ENCODE results near the gene H2BK1. TPM values are rescaled to one million over a fixed set of nuclear protein-coding genes. Genes with fewer than 3 reads are reported as not detected.

Gene H2BK1
- total RNA-seq: not detected

DNA sequence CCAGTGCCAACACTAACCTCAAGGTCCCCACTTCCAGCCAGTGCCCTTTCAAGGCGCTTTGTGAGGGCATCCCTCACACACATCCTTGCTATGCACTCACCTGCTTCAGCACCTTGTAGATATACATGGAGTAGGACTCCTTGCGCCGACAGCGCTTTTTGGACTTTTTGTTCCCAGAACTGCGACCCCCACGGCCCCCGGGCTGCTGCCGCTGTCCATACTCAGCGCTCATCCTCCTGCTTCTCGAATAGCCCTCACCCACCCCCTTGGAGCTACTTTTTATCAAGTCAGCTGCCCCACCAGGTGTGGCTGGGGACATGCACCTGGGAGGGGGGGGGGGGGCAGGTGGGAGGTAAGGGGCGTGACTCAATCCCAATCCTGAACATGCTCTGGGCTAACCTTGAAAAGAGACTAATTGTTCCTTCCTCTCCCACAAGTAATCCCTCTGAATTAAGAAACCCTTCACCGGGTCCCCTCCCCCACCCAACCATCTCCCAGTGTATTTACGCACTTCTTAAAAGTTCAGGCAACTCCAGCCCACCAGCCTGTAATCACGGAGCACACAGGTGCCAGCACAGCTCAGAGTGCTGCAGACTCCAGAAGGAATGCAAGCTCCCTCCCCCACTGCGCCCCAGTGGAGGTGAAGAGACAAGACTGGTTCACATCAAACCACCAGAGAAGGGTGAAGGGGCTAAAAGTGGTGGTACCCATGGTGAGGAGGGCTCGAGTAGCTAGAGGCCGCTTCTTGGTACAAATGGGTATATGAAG, at the start of gene H2BK1:
H2BK1 (minus strand) TSS at position 402 of the 768 bp plus-strand sequence; CDS start at position 232, 170 bp downstream.
- H3K9me3 ChIP-seq: no peaks in the 10 kb centered on the region
- DNase-seq (ENCODE audit: extremely low spot score in 2 of 2): no peak
- no peaks in the 10 kb centered on the region for H3K27me3 ChIP-seq
- H3K36me3 ChIP-seq: peaks cover 0 to 23% of the 10 kb centered on the region in 2 donors
- intact Hi-C loops (cut with DNase I): no loop called here
- H3K4me3 ChIP-seq: no peak within 1 kb of the TSS
- no peak within 1 kb of the TSS for H3K27ac ChIP-seq
- no peaks in the 10 kb centered on the region for H3K4me1 ChIP-seq
- no peak for TF ChIP-seq POLR2A (IDR thresholded peaks at IDR 0.05)

DNA sequence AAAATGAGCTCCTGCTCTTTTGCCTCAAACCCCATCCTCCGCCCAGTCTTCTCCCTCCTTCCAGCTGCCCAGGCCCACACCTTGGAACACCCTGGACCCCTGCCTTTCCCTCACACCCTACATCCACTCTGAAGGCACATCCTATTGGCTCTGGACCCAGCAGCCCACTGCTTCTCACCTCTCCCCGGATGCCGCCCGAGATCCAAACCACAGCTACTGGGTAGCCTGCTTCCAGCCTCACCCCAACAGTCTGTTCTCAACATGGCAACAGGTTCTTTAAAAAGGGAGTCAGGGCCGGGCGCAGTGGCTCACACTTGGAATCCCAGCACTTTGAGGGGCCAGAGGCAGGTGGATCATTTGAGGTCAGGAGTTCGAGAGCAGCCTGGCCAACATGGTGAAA, 47.7 kb upstream of the H2BK1 start:
- no peak for DNase-seq (ENCODE audit: extremely low spot score in 2 of 2)
- peaks cover 14% of the 10 kb centered on the region for H3K4me1 ChIP-seq
- no peaks in the 10 kb centered on the region for H3K9me3 ChIP-seq
- no peaks in the 10 kb centered on the region for H3K36me3 ChIP-seq
- no peak overlapping the region for H3K4me3 ChIP-seq
- no peak for TF ChIP-seq POLR2A (IDR thresholded peaks at IDR 0.05)
- TF ChIP-seq, protein P1, sequence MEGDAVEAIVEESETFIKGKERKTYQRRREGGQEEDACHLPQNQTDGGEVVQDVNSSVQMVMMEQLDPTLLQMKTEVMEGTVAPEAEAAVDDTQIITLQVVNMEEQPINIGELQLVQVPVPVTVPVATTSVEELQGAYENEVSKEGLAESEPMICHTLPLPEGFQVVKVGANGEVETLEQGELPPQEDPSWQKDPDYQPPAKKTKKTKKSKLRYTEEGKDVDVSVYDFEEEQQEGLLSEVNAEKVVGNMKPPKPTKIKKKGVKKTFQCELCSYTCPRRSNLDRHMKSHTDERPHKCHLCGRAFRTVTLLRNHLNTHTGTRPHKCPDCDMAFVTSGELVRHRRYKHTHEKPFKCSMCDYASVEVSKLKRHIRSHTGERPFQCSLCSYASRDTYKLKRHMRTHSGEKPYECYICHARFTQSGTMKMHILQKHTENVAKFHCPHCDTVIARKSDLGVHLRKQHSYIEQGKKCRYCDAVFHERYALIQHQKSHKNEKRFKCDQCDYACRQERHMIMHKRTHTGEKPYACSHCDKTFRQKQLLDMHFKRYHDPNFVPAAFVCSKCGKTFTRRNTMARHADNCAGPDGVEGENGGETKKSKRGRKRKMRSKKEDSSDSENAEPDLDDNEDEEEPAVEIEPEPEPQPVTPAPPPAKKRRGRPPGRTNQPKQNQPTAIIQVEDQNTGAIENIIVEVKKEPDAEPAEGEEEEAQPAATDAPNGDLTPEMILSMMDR (IDR thresholded peaks at IDR 0.05): no peak
- TF ChIP-seq POLR2AphosphoS5 (IDR thresholded peaks at IDR 0.05; ENCODE audit: insufficient read depth in 1 of 2, low read depth in 1 of 2): no peak
- H3K27me3 ChIP-seq: no peaks in the 10 kb centered on the region
- intact Hi-C loops (cut with DNase I): no loop called here
- H3K27ac ChIP-seq: no peak overlapping the region

DNA sequence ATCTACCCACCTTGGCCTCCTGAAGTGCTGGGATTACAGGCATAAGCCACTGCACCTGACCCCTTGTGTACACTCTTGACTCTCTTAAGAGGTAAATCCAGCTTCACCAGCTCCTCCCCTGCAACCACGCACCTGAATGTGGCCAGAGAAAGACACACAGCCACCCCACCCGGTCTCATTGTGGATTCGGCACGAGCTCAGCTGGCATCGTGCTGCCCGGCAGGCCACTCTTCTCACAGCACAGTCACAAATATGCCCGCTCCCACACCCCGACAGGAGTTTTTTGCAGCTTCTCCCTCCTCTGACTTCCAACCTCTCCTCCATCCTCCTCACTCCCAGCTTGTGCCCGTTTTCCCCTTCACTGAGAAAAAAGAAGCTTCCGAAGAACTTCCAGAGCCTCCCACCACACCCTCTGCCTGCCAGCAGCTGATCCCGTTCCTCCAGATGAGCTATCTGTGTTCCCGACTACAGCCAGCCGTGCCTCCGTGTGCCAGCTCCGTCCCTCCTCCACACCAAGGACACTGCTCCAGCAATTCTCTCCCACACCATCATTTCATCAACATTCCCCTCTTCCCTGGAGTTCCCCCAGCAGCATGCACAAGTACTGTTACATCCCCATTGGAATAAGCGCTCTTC, 46.2 kb upstream of the H2BK1 start:
- intact Hi-C loops (cut with DNase I): no loop called here
- no peak overlapping the region for H3K4me3 ChIP-seq
- peaks cover 16% of the 10 kb centered on the region for H3K4me1 ChIP-seq
- H3K27ac ChIP-seq: no peak overlapping the region
- DNase-seq (ENCODE audit: extremely low spot score in 2 of 2): no peak
- no peaks in the 10 kb centered on the region for H3K27me3 ChIP-seq
- no peaks in the 10 kb centered on the region for H3K9me3 ChIP-seq
- TF ChIP-seq, protein P1 (IDR thresholded peaks at IDR 0.05): no peak
- TF ChIP-seq POLR2A (IDR thresholded peaks at IDR 0.05): no peak
- TF ChIP-seq POLR2AphosphoS5 (IDR thresholded peaks at IDR 0.05; ENCODE audit: insufficient read depth in 1 of 2, low read depth in 1 of 2): no peak
- H3K36me3 ChIP-seq: no peaks in the 10 kb centered on the region

DNA sequence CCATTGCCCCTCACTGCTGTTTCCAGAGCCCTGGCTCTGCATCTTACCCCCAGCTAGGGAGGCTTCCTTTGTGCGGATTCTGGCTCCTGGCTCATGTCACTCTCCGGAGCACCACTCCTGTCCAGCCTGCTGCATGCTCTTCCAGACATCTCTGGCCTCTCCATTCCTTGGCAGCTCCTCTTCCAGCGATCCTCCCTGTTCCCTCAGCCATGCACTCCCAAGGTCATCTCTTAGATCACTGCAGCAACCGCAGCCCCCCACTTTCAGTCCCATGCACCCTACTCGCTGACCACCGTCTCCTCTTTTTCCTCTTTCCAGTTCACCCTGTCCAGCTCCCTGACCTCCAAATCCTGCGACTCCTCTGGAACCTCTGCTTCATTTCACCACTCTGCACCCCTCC, 45.1 kb upstream of the H2BK1 start:
- Histone ChIP-seq H3K9me3 (no peaks in the 10 kb centered on the region), H3K4me3 (no peak overlapping the region), H3K27ac (no peak overlapping the region), H3K27me3 (no peaks in the 10 kb centered on the region), H3K4me1 (peaks cover 21% of the 10 kb centered on the region), H3K36me3 (no peaks in the 10 kb centered on the region)
- DNase-seq (ENCODE audit: extremely low spot score in 2 of 2): no peak
- TF ChIP-seq, protein P1 (IDR thresholded peaks at IDR 0.05): no peak
- no peak for TF ChIP-seq POLR2AphosphoS5 (IDR thresholded peaks at IDR 0.05; ENCODE audit: insufficient read depth in 1 of 2, low read depth in 1 of 2)
- no peak for TF ChIP-seq POLR2A (IDR thresholded peaks at IDR 0.05)
- intact Hi-C loops (cut with DNase I): no loop called here

DNA sequence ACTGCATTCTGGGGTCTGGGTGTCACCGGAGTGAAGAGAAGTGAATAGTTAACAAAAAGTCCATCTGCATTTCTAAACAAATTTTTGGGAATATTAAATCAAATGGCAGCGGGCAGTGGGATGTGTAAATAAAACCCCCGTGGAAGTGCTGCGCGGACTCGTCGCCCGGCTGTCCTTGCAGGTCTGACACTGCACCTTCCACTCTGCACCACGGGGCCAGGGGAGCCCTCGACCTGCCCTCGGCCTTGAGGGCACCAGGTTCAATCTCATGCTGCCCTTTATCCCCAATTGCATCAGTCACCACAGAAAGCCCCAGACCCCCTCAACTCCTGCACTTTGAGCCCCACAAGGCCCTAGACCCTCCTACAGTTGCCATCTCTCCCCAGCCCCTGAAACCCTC, 44.6 kb upstream of the H2BK1 start:
- DNase-seq (ENCODE audit: extremely low spot score in 2 of 2): no peak
- Histone ChIP-seq H3K27me3 (no peaks in the 10 kb centered on the region), H3K9me3 (no peaks in the 10 kb centered on the region), H3K27ac (no peak overlapping the region), H3K36me3 (no peaks in the 10 kb centered on the region), H3K4me1 (peaks cover 27% of the 10 kb centered on the region), H3K4me3 (no peak overlapping the region)
- no peak for TF ChIP-seq POLR2A (IDR thresholded peaks at IDR 0.05)
- intact Hi-C loops (cut with DNase I): no loop called here

DNA sequence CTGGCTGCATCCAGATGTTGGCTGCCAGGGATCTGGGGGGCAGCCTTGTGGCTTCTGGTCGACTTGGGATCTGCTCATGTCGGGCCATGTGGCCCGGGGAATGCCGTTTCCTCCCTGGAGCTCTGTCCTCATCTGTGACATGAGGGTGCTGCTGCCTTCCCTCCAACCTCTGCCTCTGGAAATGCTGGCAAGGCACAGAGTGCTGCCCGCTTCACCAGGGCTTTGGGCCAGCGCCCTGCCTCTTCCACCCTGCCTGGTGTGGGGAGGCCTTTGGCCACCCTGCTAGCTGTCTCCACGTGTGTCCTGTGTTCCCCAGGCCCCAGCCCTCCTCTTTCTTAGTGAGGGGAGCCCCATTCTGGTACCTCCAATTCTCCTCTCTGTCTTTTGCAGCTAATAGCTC, 44.0 kb upstream of the H2BK1 start:
- H3K9me3 ChIP-seq: no peaks in the 10 kb centered on the region
- DNase-seq (ENCODE audit: extremely low spot score in 2 of 2): no peak
- intact Hi-C loops (cut with DNase I): no loop called here
- no peak for TF ChIP-seq POLR2A (IDR thresholded peaks at IDR 0.05)
- TF ChIP-seq, protein P1 (IDR thresholded peaks at IDR 0.05): no peak
- no peak for TF ChIP-seq POLR2AphosphoS5 (IDR thresholded peaks at IDR 0.05; ENCODE audit: insufficient read depth in 1 of 2, low read depth in 1 of 2)
- no peak overlapping the region for H3K4me3 ChIP-seq
- no peak overlapping the region for H3K27ac ChIP-seq
- peaks cover 32% of the 10 kb centered on the region for H3K4me1 ChIP-seq
- H3K27me3 ChIP-seq: no peaks in the 10 kb centered on the region
- no peaks in the 10 kb centered on the region for H3K36me3 ChIP-seq

Measured in vagina (tissue), 2 donors.